HG02623 (cell line): ENCODE data around the gene CCDC51.

Source experiments
- ATAC-seq: cut with Tn5 transposase; IDR thresholded peaks from one replicate; pipeline ENCODE4 v1.9.1; 2021; ENCODE audit warnings: moderate library complexity; ENCODE audit not compliant: unreplicated experiment

CCDC51 gene

DNA sequence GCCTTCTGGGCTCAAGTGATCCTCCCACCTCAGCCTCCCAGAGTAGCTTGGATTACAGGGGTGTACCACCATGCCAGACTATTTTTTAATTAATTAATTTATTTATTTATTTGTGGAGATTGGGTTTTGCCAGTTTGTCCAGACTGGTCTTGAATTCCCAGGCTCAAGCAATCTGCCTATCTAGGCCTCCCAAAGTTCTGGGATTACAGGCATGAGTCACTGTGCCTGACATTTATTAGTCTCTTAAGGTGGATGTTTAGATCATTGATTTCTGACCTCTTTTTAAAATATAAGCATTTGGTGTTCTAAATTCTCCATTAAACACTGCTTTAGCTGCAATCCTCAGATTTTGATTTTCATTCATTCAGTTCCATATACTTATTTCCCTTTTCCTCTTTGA lies 52.3 kb downstream of the CCDC51 start:
- ATAC-seq = no peak
